Measurements from ENCODE around the gene CDKAL1. TPM values are rescaled to one million over a fixed set of nuclear protein-coding genes. Genes with fewer than 3 reads are reported as not detected.

The CDKAL1 gene
- total and polyA plus RNA-seq, 2 experiments from 2014 or later, result 14.4 to 19.5 TPM

GRCh38 chr6:20599302-20600051, 65.2 kb downstream of the CDKAL1 start:
- WGBS (ENCODE audit: low lambda C conversion rate, missing lambda C conversion rate), result 73% methylated on average over 3 of the region's 3 CpGs
- TF ChIP-seq CTCF (IDR thresholded peaks at IDR 0.05; ENCODE audit: poor library complexity) (no peak), EZH2 (IDR thresholded peaks at IDR 0.05; ENCODE audit: borderline replicate concordance) (no peak)

GRCh38 chr6:20600831-20601230, 66.6 kb downstream of the CDKAL1 start:
- no peaks in the 10 kb centered on the region for H3K36me3 ChIP-seq (replicated peaks; ENCODE audit: insufficient read depth, low read depth)
- no peaks in the 10 kb centered on the region for H3K27me3 ChIP-seq
- H2AFZ ChIP-seq, result no peak overlapping the region
- H4K20me1 ChIP-seq (ENCODE audit: insufficient read depth, poor library complexity, severe bottlenecking), result no peaks in the 10 kb centered on the region
- no peaks in the 10 kb centered on the region for H3K4me1 ChIP-seq (ENCODE audit: insufficient read depth)
- TF ChIP-seq CTCF (IDR thresholded peaks at IDR 0.05; ENCODE audit: poor library complexity) (no peak), EZH2 (IDR thresholded peaks at IDR 0.05; ENCODE audit: borderline replicate concordance) (no peak), EZH2phosphoT487 (IDR thresholded peaks at IDR 0.05; ENCODE audit: low read depth, severe bottlenecking, unreplicated experiment) (no peak)
- no peaks in the 10 kb centered on the region for H3K9me2 ChIP-seq (replicated peaks; ENCODE audit: insufficient read depth)
- DNase-seq (ENCODE audit: low spot score), result no peak
- H3K4me2 ChIP-seq, result no peak overlapping the region
- no peak overlapping the region for H3K27ac ChIP-seq
- no peaks in the 10 kb centered on the region for H3K9me3 ChIP-seq (ENCODE audit: low read depth)
- 86% methylated on average over 3 of the region's 3 CpGs for whole genome bisulfite sequencing (ENCODE audit: low lambda C conversion rate, missing lambda C conversion rate)
- peaks cover 2% of the 10 kb centered on the region for H3K79me2 ChIP-seq
- H3K4me3 ChIP-seq, result no peak overlapping the region

More at GRCh38 chr6:20599302-20600051, 65.2 kb downstream of the CDKAL1 start:
- Histone ChIP-seq H3K79me2 (peaks cover 2% of the 10 kb centered on the region), H3K9me2 (replicated peaks; ENCODE audit: insufficient read depth) (no peaks in the 10 kb centered on the region), H3K9me3 (ENCODE audit: low read depth) (no peaks in the 10 kb centered on the region), H3K4me2 (no peak overlapping the region), H3K4me1 (ENCODE audit: insufficient read depth) (no peaks in the 10 kb centered on the region), H3K36me3 (replicated peaks; ENCODE audit: insufficient read depth, low read depth) (no peaks in the 10 kb centered on the region), H4K20me1 (ENCODE audit: insufficient read depth, poor library complexity, severe bottlenecking) (no peaks in the 10 kb centered on the region), H3K27ac (no peak overlapping the region), H3K4me3 (no peak overlapping the region), H2AFZ (no peak overlapping the region), H3K27me3 (no peaks in the 10 kb centered on the region)
- no peak for DNase-seq (ENCODE audit: low spot score)

DNA sequence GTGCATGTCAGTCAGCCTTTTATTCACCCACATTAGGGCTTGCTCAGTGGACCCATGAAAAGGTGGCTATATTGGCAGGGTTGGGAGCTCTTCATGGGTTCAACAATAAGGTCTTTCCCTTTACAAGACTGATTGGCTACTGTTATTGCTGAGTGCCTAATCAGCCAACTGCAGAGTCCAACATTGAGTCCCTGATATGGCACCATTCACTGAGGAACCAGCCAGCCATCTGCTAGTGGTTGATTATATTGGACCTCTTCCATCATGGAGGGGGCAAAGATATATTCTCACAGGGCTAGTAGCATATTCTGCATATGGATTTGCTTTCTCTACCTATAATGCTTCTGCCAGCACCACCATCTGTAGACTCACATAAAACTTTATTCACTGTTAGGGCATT, 69.9 kb downstream of the CDKAL1 start:
- no peaks in the 10 kb centered on the region for H3K9me2 ChIP-seq (replicated peaks; ENCODE audit: insufficient read depth)
- peaks cover 2% of the 10 kb centered on the region for H3K79me2 ChIP-seq
- H4K20me1 ChIP-seq (ENCODE audit: insufficient read depth, poor library complexity, severe bottlenecking), result no peaks in the 10 kb centered on the region
- no peaks in the 10 kb centered on the region for H3K27me3 ChIP-seq
- H3K4me3 ChIP-seq, result no peak overlapping the region
- no peak overlapping the region for H2AFZ ChIP-seq
- no peaks in the 10 kb centered on the region for H3K9me3 ChIP-seq (ENCODE audit: low read depth)
- no peak overlapping the region for H3K27ac ChIP-seq
- H3K4me1 ChIP-seq (ENCODE audit: insufficient read depth), result no peaks in the 10 kb centered on the region
- DNase-seq (ENCODE audit: low spot score), result no peak
- TF ChIP-seq CTCF (IDR thresholded peaks at IDR 0.05; ENCODE audit: poor library complexity), result no peak
- no peak for TF ChIP-seq EZH2 (IDR thresholded peaks at IDR 0.05; ENCODE audit: borderline replicate concordance)
- no peak for TF ChIP-seq EZH2phosphoT487 (IDR thresholded peaks at IDR 0.05; ENCODE audit: low read depth, severe bottlenecking, unreplicated experiment)
- H3K36me3 ChIP-seq (replicated peaks; ENCODE audit: insufficient read depth, low read depth), result no peaks in the 10 kb centered on the region
- H3K4me2 ChIP-seq, result no peak overlapping the region

Data from hepatocyte (in vitro differentiated cells).